ENCODE results near the gene DGKD. TPM values are rescaled to one million over a fixed set of nuclear protein-coding genes. Genes with fewer than 3 reads are reported as not detected.

The DGKD gene
- total and polyA plus RNA-seq, 10 of the 15 experiments (the other 5 are each of a cell fraction or from before 2014, with no cell fraction given): 2.7 to 81.9 (median 27.0) TPM

DNA sequence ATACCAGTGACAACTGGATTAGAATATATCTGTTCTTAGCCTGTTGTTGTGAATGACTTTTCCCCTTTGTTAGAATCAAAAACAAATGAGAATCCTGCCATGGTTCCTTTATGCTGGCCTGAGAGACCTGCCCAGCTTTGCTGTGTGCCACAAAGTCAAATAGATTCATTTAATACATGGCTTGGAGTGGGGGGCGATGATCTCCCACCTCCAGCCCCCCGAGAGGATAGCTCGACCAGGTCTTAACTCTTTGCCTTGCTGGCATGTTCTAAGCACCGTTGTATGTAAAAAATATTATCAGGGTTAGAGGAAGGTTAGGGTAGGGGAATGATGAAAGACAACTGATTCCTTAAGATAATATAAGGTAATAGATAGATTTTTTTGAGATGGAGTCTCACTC is 22.2 kb upstream of the DGKD start (continued):
- TF ChIP-seq, protein P1, sequence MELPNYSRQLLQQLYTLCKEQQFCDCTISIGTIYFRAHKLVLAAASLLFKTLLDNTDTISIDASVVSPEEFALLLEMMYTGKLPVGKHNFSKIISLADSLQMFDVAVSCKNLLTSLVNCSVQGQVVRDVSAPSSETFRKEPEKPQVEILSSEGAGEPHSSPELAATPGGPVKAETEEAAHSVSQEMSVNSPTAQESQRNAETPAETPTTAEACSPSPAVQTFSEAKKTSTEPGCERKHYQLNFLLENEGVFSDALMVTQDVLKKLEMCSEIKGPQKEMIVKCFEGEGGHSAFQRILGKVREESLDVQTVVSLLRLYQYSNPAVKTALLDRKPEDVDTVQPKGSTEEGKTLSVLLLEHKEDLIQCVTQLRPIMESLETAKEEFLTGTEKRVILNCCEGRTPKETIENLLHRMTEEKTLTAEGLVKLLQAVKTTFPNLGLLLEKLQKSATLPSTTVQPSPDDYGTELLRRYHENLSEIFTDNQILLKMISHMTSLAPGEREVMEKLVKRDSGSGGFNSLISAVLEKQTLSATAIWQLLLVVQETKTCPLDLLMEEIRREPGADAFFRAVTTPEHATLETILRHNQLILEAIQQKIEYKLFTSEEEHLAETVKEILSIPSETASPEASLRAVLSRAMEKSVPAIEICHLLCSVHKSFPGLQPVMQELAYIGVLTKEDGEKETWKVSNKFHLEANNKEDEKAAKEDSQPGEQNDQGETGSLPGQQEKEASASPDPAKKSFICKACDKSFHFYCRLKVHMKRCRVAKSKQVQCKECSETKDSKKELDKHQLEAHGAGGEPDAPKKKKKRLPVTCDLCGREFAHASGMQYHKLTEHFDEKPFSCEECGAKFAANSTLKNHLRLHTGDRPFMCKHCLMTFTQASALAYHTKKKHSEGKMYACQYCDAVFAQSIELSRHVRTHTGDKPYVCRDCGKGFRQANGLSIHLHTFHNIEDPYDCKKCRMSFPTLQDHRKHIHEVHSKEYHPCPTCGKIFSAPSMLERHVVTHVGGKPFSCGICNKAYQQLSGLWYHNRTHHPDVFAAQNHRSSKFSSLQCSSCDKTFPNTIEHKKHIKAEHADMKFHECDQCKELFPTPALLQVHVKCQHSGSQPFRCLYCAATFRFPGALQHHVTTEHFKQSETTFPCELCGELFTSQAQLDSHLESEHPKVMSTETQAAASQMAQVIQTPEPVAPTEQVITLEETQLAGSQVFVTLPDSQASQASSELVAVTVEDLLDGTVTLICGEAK (IDR thresholded peaks at IDR 0.05; ENCODE audit: borderline replicate concordance): no peak

DNA sequence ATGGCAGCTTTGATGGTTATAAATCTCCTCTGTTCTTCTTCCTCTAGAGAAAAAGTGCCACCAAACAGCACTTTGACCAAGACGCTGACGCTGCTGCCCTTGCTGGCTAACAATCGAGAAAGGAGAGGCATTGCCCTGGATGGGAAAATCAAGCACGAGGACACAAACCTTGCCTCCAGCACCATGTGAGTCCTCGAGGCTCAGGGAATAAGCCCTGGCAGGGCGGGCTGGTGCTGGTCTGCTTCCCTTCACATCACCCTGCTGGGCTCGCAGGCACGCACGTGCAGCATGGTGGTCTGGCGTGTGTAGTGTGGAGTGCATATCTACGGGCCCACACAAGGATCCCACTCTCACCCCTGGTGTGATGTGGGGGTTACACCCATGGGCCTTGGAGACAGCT is 19.4 kb upstream of the DGKD start:
- SMC1A ChIA-PET (ENCODE audit: uncharacterized antibody, unreplicated experiment): no interaction called here
- FAIRE-seq (no peak), DNase-seq (ENCODE audit: low read depth, low spot score) (no peak), ATAC-seq (no peak)
- CTCF ChIA-PET: interaction anchor here (0.7 to 1.2 kb wide), 2 partner anchors 14 to 740 kb away, joined by 3 read pairs; no protein-coding TSS in a partner anchor
- whole genome bisulfite sequencing (ENCODE audit: insufficient coverage, insufficient replicate concordance, low lambda C conversion rate, missing lambda C conversion rate): 87% methylated on average over 11 of the region's 11 CpGs
- Histone ChIP-seq H3K27ac (ENCODE audit: control insufficient read depth, insufficient read depth) (no peak overlapping the region), H3K4me2 (ENCODE audit: control insufficient read depth, insufficient read depth) (no peak overlapping the region), H2AFZ (ENCODE audit: control insufficient read depth, low read depth, low read length) (no peak overlapping the region), H3K27me3 (replicated peaks in 1 of 2; ENCODE audit: control insufficient read depth in 2 of 2, insufficient read depth in 2 of 2, low read length in 1 of 2) (no peaks in the 10 kb centered on the region), H3K4me1 (ENCODE audit: control insufficient read depth, insufficient read depth, low read length) (peaks cover 18% of the 10 kb centered on the region), H3K9me3 (replicated peaks; ENCODE audit: control insufficient read depth, insufficient read depth, low read length) (no peaks in the 10 kb centered on the region), H4K20me1 (ENCODE audit: control insufficient read depth, insufficient read depth) (no peaks in the 10 kb centered on the region), H3K9ac (ENCODE audit: control insufficient read depth, insufficient read depth, low read length) (no peak overlapping the region), H3K4me3 (no peak overlapping the region), H3K79me2 (ENCODE audit: control insufficient read depth, insufficient read depth, low read length) (no peaks in the 10 kb centered on the region), H3K36me3 (ENCODE audit: control insufficient read depth in 2 of 2, insufficient read depth in 2 of 2, low read length in 1 of 2) (no peaks in the 10 kb centered on the region)
- BruUV-seq (replicated peaks): no TSS peak
- in situ Hi-C loops (cut with MboI): no loop called here
- RAD21 ChIA-PET (ENCODE audit: unreplicated experiment): no interaction called here
- intact Hi-C loops (cut with micrococcal nuclease; ENCODE audit: unreplicated experiment): no loop called here
- POLR2A ChIA-PET: no interaction called here
- TF ChIP-seq, protein P2, sequence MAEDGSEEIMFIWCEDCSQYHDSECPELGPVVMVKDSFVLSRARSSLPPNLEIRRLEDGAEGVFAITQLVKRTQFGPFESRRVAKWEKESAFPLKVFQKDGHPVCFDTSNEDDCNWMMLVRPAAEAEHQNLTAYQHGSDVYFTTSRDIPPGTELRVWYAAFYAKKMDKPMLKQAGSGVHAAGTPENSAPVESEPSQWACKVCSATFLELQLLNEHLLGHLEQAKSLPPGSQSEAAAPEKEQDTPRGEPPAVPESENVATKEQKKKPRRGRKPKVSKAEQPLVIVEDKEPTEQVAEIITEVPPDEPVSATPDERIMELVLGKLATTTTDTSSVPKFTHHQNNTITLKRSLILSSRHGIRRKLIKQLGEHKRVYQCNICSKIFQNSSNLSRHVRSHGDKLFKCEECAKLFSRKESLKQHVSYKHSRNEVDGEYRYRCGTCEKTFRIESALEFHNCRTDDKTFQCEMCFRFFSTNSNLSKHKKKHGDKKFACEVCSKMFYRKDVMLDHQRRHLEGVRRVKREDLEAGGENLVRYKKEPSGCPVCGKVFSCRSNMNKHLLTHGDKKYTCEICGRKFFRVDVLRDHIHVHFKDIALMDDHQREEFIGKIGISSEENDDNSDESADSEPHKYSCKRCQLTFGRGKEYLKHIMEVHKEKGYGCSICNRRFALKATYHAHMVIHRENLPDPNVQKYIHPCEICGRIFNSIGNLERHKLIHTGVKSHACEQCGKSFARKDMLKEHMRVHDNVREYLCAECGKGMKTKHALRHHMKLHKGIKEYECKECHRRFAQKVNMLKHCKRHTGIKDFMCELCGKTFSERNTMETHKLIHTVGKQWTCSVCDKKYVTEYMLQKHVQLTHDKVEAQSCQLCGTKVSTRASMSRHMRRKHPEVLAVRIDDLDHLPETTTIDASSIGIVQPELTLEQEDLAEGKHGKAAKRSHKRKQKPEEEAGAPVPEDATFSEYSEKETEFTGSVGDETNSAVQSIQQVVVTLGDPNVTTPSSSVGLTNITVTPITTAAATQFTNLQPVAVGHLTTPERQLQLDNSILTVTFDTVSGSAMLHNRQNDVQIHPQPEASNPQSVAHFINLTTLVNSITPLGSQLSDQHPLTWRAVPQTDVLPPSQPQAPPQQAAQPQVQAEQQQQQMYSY (CRISPR knock-in tag; IDR thresholded peaks at IDR 0.05): no peak
- TF ChIP-seq ZSCAN29 (IDR thresholded peaks at IDR 0.05) (no peak), CREM (IDR thresholded peaks at IDR 0.05; ENCODE audit: low read depth) (no peak), ZZZ3 (IDR thresholded peaks at IDR 0.05; ENCODE audit: control insufficient read depth, insufficient read length, low read depth) (no peak), ZNF207 (IDR thresholded peaks at IDR 0.05; ENCODE audit: borderline replicate concordance) (no peak), EZH2 (IDR thresholded peaks at IDR 0.05; ENCODE audit: borderline replicate concordance, control insufficient read depth, low read depth, low read length) (no peak), ESRRA (IDR thresholded peaks at IDR 0.05; ENCODE audit: low read length) (no peak), SUZ12 (IDR thresholded peaks at IDR 0.05; ENCODE audit: unreplicated experiment) (no peak), NFYA (IDR thresholded peaks at IDR 0.05; ENCODE audit: borderline replicate concordance, low read depth, low read length) (no peak)
- TF ChIP-seq, protein P3, sequence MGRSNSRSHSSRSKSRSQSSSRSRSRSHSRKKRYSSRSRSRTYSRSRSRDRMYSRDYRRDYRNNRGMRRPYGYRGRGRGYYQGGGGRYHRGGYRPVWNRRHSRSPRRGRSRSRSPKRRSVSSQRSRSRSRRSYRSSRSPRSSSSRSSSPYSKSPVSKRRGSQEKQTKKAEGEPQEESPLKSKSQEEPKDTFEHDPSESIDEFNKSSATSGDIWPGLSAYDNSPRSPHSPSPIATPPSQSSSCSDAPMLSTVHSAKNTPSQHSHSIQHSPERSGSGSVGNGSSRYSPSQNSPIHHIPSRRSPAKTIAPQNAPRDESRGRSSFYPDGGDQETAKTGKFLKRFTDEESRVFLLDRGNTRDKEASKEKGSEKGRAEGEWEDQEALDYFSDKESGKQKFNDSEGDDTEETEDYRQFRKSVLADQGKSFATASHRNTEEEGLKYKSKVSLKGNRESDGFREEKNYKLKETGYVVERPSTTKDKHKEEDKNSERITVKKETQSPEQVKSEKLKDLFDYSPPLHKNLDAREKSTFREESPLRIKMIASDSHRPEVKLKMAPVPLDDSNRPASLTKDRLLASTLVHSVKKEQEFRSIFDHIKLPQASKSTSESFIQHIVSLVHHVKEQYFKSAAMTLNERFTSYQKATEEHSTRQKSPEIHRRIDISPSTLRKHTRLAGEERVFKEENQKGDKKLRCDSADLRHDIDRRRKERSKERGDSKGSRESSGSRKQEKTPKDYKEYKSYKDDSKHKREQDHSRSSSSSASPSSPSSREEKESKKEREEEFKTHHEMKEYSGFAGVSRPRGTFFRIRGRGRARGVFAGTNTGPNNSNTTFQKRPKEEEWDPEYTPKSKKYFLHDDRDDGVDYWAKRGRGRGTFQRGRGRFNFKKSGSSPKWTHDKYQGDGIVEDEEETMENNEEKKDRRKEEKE (IDR thresholded peaks at IDR 0.05): no peak
